Parathyroid adenoma (tissue), 2 donors: ENCODE measurements around the gene PPP1R14D.
A peak's percentile ranks its signal among the peaks of the same experiment; 100 is the strongest.

Source experiments
- H2AFZ ChIP-seq: fragments of 300-600 bp; sonication (generic); one replicate; pipeline ENCODE4 v1.7.0; 2017; ENCODE audit warnings: antibody characterized with exemption, mild to moderate bottlenecking
- H3K27ac ChIP-seq: fragments of 300-600 bp; sonication (generic); one replicate; pipeline ENCODE4 v1.7.0; 2017
- H3K27me3 ChIP-seq: fragments of 300-600 bp; sonication (generic); one replicate; pipeline ENCODE4 v1.7.0; 2017; ENCODE audit warnings: low read length; ENCODE audit not compliant: control insufficient read depth, insufficient read depth
- H3K36me3 ChIP-seq: fragments of 300-600 bp; sonication (generic); one replicate; pipeline ENCODE4 v1.7.0; 2017; ENCODE audit warnings: low read length; ENCODE audit not compliant: control insufficient read depth, insufficient read depth
- H3K4me1 ChIP-seq: fragments of 300-600 bp; sonication (generic); one replicate; pipeline ENCODE4 v1.7.0; 2017; ENCODE audit warnings: control low read depth
- H3K4me2 ChIP-seq: fragments of 300-600 bp; sonication (generic); one replicate; pipeline ENCODE4 v1.7.0; 2017; ENCODE audit warnings: low read length
- H3K4me3 ChIP-seq: fragments of 300-600 bp; sonication (generic); one replicate; pipeline ENCODE4 v1.7.0; 2017; ENCODE audit warnings: low read depth, low read length
- H3K79me2 ChIP-seq: fragments of 300-600 bp; sonication (generic); one replicate; pipeline ENCODE4 v1.7.0; 2017; ENCODE audit warnings: control low read depth
- H3K9ac ChIP-seq: fragments of 300-600 bp; sonication (generic); one replicate; pipeline ENCODE4 v1.7.0; 2017; ENCODE audit warnings: mild to moderate bottlenecking
- H3K9me3 ChIP-seq: fragments of 300-600 bp; sonication (generic); one replicate; pipeline ENCODE4 v1.7.0; 2017; ENCODE audit warnings: low read length; ENCODE audit not compliant: control insufficient read depth
- TF ChIP-seq, protein P1 (sequence below): fragments of 300-600 bp; sonication (generic); IDR thresholded peaks from one replicate; pipeline ENCODE4 v1.7.0; 2017; ENCODE audit warnings: antibody characterized with exemption, mild to moderate bottlenecking
- donor health status: primary hyperparathyroidism.

Gene PPP1R14D

DNA sequence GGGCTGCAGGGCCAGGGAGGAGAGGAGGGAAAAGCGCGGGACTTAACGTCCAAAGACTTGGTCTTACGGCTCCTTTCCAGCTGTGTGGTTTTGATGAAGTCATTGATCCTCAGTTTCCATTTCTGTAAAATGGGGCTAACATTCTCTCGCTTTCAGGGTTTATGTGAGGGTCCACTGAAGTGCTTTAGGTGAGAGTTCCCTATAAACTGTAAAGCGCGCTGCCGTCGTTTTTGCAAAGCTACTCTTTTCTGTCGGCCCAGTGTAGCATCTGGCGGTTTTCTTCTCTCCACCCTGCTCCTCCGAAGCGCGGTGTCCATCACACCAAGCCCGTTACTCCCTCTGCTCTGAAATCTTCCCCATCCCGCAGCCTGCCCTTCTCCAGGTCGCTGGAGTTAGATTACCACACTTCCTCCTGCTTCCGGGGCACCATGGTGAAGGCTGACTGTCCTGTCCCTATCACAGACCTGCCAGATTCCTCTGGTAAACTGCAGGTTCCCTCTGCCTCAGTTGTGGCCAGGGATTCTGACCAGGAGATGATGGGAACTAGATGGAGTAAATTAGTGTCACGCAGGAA is 20.5 kb downstream of the PPP1R14D start:
- Histone ChIP-seq H3K79me2 (peaks cover 6% of the 10 kb centered on the region), H2AFZ (peak overlapping the region; percentile 95), H3K27ac (no peak overlapping the region), H3K36me3 (no peaks in the 10 kb centered on the region), H3K4me3 (peak overlapping the region; percentile 99), H3K4me1 (peaks cover 7% of the 10 kb centered on the region), H3K9me3 (no peaks in the 10 kb centered on the region), H3K9ac (no peak overlapping the region), H3K4me2 (peak overlapping the region; percentile 81), H3K27me3 (no peaks in the 10 kb centered on the region)
- TF ChIP-seq, protein P1, sequence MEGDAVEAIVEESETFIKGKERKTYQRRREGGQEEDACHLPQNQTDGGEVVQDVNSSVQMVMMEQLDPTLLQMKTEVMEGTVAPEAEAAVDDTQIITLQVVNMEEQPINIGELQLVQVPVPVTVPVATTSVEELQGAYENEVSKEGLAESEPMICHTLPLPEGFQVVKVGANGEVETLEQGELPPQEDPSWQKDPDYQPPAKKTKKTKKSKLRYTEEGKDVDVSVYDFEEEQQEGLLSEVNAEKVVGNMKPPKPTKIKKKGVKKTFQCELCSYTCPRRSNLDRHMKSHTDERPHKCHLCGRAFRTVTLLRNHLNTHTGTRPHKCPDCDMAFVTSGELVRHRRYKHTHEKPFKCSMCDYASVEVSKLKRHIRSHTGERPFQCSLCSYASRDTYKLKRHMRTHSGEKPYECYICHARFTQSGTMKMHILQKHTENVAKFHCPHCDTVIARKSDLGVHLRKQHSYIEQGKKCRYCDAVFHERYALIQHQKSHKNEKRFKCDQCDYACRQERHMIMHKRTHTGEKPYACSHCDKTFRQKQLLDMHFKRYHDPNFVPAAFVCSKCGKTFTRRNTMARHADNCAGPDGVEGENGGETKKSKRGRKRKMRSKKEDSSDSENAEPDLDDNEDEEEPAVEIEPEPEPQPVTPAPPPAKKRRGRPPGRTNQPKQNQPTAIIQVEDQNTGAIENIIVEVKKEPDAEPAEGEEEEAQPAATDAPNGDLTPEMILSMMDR, result no peak

DNA sequence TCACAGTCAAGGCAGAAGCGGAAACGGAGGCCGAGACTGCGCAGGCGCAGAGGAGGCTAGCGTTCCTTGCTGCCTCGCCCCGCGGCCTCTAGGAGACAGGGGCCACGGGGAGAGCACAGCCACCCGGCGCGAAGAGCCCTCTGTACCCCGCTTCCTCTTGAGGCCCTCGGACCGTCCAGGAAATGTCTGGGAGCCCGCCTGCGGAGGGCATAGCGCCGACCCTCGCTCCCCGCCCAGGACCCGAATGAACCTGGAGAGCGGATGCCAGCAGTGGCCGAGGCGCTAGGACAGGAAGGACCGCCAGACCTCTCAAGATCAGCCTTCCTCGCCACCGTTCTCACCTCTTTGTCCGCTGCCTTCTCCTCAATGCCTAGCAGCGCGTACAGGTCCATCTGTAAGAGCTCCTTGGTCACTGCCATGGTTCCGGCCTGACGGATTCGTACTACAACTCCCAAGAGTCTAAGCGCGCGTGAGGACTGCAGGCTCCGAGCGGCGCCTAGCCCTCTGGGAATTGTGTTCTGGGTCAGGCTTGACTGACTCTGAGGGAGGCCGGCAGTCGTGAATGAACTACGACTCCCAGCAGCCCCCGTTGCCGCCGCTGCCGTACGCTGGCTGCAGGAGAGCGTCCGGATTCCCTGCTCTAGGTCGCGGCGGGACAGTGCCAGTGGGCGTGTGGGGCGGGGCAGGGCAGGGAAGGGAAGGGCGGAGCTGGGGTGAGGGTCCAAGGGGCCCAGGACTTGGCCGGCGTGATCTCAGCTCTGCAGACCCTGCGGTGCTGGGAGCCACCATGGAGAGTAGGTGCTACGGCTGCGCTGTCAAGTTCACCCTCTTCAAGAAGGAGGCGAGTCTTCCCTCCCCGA is 21.2 kb downstream of the PPP1R14D start, which contains the start of the genes DNAJC17 and ZFYVE19:
DNAJC17 (minus strand) TSS at position 446 of the 860 bp plus-strand sequence; CDS start at position 419, 27 bp downstream.
ZFYVE19 (plus strand) TSS at position 62 of the 860 bp plus-strand sequence; CDS start at position 563, 501 bp downstream.
- Histone ChIP-seq H2AFZ (peak within 1 kb of the TSS; percentile 95), H3K79me2 (peaks cover 6% of the 10 kb centered on the region), H3K36me3 (no peaks in the 10 kb centered on the region), H3K27ac (peak within 1 kb of the TSS; percentile 90), H3K4me2 (peak within 1 kb of the TSS; percentile 83), H3K27me3 (no peaks in the 10 kb centered on the region), H3K9ac (peak within 1 kb of the TSS; percentile 74), H3K4me3 (peak within 1 kb of the TSS; percentile 99), H3K9me3 (no peaks in the 10 kb centered on the region), H3K4me1 (peaks cover 12% of the 10 kb centered on the region)
- TF ChIP-seq, protein P1, result no peak

DNA sequence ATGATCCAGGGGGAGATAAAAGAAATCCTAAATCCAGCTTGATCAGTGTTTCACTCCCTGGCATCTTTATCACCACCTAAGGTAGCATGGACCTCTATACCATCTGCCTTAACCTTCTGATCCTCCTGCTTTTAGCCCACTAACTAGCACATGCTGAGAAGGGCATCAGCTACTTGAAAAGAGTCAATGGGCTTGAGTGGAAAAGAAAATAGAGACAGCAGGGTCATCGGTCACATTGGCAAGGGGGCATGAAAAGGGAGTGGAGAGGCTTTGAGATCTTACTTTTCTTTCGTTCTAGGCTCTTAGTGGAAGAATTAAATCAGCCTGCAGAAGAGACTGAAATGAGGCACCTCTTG is 21.9 kb downstream of the PPP1R14D start:
- Histone ChIP-seq H3K4me1 (peaks cover 12% of the 10 kb centered on the region), H3K36me3 (no peaks in the 10 kb centered on the region), H3K27ac (peak overlapping the region; percentile 90), H3K27me3 (no peaks in the 10 kb centered on the region), H3K79me2 (peaks cover 6% of the 10 kb centered on the region), H3K9ac (peak overlapping the region; percentile 74), H3K4me3 (peak overlapping the region; percentile 99), H3K9me3 (no peaks in the 10 kb centered on the region), H3K4me2 (peak overlapping the region; percentile 83), H2AFZ (peak overlapping the region; percentile 95)
- TF ChIP-seq, protein P1, result no peak

DNA sequence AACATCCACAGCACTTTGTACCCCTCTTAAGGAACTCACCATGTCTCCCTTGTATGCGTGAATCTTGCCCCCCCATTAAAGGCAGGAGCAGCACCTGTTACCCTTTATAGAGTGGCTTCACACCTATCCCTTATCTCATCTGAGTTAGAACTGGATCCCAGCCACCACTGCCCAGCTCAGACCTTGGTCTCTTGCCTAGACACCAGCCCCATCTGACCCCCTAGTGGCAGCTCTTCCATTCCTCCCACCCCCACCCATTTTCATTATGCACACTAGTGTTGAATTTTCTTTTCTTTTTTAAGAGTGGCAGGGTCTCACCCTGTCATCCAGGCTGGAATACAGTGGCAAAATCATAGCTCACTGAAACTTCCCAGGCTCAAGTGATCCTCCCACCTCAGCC is 24.8 kb downstream of the PPP1R14D start:
- Histone ChIP-seq H3K27me3 (no peaks in the 10 kb centered on the region), H3K36me3 (no peaks in the 10 kb centered on the region), H3K4me2 (no peak overlapping the region), H2AFZ (no peak overlapping the region), H3K4me3 (no peak overlapping the region), H3K27ac (peak overlapping the region; percentile 83), H3K9me3 (no peaks in the 10 kb centered on the region), H3K79me2 (peaks cover 17% of the 10 kb centered on the region), H3K4me1 (peaks cover 12% of the 10 kb centered on the region), H3K9ac (no peak overlapping the region)
- TF ChIP-seq, protein P1, result no peak
